Non-pigmented ciliary epithelial cell (primary cell): ENCODE results near the gene UPP1.
"Not testable (repeated sequence)": the region's sequence is repeated elsewhere in the genome, so short reads cannot be mapped to it uniquely, and the experiment has no call there.

Source experiments
- DNase-seq: peaks from one replicate; pipeline ENCODE4 v3.0.0-alpha.2; 2010; ENCODE audit warnings: low read depth

Gene UPP1

DNA sequence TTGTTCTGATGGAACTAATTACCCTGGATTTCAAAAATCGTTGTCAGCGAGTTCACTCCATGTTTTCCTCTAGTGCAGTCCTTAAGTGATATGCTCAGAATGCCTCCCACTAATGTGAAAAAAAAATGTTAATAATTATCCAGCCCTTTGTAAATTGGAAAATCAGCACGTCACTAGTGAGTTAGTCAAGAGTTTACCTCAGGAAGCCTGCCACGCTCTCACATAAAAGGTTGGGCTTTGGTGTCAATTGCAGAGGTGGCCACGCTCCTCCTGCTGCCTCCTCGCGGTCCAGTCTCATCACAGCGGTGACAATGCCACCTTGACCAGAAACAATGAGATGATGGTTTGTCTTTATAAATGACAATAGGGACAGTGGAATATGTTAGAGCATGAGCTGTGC lies 22.5 kb downstream of the UPP1 start:
- DNase-seq = no peak

DNA sequence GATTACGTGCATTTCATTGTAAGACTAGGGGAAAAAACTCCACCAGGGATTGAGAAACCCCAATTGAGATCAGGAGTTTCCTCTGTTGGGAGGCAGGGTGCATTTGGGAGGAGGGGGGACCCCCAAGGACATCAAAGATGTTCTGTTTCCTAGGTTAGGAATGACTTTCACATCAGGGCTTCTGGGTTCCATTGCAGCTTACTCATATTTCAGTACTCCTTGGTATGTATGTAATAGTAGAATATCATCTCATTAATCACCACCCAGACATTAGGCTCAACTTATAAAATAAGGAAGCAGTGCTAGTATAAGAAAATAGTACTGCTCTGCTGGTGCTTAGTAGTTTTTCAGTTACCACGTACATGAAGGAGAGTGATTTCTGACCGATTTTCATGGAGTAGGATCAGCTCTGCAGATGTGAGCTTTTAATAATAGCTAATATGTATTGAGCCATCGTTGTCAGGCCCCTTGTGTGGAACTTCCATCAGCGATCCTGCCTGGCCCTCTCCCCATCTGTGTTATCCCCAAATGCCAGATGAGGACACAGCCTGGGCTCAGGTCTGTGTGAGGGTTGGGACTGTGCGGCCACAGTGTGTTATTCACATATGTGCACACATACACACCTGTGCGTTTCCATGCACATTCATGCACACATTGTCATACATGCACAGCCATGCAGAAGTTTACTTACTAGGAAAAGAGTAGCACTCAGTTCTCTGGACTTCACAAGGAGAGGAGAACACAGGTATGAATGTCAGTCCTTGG lies 23.5 kb downstream of the UPP1 start:
- DNase-seq = no peak

DNA sequence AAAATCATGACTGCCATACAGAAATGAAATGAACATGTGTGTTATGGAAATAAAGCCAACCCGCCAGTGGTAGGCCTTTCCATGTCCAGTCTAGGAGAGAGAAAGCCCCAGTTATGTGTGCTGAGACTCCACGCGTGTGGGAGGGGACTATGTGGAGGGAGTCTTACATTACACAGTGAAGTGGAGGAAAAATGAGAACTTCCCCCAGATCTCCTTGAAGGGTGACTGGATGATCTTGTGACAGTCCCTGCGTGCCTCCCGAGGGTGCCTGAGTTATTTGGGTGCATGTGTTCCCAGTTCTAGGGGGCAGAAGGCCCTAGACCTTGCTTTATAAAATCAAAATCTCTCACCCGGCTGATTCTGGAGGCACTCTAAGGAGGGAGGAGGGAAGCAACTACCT lies 24.2 kb downstream of the UPP1 start:
- no peak for DNase-seq

DNA sequence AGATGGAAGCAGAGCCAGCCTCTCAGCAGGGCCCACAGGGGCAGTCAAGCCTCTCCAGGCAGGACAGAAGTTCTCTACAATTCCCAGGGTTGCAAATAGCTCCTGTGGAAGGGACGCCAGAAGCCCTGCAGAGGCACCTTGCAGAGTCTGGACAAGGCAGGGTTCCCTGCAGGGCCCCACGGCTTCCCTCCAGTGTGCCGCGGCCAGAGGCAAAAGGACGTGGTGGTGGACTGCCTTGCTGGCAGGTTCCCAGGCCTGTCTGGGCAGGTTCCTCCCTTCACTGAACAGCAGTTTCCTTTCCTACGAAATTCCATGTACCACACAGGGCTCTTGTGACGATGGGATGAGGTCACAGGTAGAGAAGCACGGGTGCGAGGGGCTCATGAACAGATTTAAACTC lies 25.1 kb downstream of the UPP1 start:
- DNase-seq = no peak

DNA sequence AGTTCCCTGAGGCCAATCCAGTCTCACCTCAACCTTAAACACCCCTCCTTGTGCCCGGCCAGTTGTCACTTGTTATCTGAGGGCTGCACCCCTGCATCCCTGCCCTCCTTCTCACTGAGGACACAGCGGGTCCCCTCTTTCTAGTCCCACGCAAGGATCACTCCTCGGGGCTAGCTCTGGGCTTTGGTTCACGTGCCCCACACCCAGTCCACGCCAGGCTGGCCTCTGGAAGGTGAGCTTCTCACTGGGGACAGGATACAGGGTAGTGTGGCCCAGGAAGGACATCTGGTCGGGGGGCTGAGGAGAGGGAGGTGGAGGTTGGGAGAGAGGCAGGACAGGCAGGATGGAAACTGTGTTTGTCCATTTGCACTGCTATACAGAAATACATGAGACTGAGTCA lies 25.5 kb downstream of the UPP1 start:
- DNase-seq = no peak

DNA sequence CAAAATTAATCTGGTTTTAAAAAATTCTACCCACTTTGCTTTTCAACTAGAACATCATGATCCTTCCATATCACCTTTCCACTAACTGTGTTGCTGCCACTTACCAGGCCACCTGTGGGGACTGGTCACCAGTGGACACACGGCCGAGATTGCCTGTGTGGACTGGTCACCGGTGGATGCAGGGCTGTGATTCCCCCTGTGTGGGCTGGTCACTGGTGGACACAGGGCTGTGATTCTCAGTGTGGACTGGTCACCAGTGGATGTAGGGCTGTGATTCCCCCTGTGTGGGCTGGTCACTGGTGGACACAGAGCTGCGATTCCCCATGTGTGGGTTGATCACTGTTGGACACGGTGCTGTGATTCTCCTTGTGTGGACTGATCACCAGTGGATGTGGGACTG lies 27.0 kb downstream of the UPP1 start:
- no peak for DNase-seq

DNA sequence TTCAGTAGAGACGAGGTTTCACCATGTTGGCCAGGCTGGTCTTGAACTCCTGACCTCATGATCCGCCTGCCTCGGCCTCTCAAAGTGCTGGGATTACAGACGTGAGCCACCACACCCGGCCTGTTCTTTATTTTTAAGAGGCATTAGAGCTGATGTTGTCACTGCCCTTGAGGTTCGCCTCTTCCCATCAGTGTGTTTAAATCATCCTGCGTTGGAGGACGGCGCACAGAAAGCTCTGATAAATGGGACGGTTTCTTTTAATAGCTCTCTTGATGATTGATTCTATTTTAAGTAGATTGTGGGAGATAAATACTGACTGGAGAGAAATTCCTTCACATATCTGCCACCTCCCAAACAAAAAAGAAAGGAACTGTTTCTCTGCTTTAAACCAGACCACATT lies 29.0 kb downstream of the UPP1 start:
- no peak for DNase-seq

DNA sequence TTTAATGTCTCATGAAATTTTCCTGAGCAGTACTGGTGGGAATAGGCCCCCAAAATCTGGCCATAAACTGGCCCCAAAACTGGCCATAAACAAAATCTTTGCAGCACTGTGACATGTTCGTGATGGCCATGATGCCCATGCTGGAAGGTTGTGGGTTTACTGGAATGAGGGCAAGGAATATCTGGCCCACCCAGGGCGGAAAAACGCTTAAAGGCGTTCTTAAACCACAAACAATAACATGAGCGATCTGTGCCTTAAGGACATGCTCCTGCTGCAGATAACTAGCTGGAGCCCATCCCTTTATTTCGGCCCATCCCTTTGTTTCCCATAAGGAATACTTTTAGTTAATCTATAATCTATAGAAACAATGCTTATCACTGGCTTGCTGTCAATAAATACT lies 31.5 kb downstream of the UPP1 start:
- not testable (repeated sequence) for DNase-seq

DNA sequence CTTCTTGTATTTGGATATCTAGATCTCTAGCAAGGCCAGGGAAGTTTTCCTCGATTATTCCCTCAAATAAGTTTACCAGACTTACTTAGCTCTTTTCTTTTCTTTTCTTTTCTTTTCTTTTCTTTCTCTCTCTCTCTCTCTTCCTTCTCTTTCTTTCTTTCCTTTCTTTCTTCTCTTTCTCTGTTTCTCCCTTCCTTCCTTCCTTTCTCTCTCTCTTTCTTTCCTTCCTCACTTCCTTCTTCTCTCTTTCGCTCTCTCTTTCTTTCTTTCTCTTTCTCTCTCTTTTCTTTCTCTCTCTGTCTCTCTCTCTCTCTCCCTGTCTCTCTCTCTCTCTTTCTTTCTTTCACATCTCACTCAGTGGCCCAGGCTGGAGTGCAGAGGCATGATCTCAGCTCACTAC lies 37.0 kb downstream of the UPP1 start:
- no peak for DNase-seq

DNA sequence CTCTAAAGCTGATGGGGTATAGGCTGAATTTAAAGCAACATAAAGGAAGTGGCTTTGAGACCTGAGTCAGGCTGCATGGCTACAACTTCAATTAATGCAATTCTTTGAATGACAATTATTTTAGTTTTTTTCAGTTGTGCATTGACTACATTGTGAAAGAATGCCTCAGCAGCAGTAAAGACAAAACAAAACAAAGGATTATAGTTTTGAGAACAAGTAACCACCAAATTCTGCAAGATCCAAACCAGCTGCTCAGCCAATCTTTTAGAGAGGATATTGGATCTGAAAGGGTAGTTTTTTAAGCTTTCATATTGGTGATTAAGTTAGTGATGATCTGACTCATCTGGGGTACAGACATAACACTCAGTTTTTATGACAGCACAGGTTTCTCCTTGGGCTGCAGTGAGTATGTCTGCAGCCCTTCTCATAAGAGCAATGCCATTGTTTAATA lies 41.6 kb downstream of the UPP1 start:
- peak; percentile 72 for DNase-seq

DNA sequence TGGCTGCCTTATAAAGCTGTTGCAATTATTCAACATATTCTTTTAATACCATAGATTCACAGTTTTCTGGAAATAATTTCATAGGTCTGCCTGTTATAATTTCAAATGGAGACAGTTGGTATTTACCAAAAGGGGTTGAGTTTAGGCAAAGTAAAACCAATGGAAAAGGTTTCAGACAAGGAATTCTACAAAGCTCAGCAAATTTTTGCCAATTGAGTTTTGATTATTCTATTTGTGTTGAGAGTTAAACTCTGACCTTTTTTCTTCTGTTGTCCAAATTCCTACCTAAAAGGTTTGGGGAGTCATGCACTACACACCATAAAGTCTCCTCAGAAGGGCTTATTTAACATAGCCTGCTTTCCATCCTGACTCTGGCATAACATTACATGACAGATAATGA lies 43.7 kb downstream of the UPP1 start:
- no peak for DNase-seq

DNA sequence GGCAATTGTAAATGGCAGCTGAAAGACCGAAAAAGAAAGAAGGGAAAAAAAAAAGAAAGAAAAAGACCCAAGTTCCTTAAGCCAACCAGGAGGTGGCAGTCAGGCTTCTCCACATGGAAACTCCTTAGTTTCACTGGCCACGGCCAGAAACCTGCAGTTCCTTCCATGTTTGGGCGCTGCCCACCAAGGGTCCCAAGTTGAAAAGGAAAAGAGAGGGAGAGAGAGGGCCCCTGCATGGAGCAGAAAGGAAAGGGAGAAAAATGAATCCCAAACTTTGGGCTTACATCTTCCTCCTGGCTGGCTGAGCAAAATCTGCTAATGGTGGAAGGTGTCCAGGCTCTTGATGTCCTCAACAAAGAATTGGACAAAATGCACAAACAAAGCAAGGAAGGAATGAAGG lies 50.4 kb downstream of the UPP1 start:
- DNase-seq = no peak

DNA sequence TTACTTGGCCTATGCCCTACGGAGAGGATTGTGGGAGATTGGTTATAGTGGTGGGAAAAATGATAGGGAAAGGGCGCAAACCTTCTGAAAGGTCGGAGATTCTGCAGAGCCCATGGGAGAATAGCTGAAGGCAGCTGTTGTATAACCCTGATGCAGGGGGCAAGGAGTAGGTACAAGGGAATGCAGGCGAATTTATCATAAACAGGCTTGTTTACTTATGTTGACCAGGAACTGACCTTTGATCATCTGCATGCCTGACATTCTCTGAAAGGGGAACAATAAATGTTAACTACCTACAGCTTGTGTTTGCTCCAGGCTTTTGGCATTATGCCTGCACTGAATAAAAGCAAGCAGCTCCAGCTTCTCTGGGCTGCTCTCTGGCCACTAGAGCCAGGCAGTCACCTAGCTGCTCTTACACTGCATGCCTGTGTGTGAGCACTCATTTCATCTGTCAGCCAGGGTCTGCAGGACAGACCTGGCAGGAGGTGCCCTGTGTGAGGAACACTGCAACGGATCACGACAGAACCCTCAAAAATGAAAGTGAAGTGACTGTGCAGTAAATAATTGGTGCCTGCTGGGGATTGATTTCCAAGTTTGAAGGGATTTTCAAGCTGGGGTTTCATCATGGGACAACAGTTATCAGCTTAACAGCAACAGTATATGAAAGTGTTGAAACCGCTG lies 51.1 kb downstream of the UPP1 start:
- no peak for DNase-seq

DNA sequence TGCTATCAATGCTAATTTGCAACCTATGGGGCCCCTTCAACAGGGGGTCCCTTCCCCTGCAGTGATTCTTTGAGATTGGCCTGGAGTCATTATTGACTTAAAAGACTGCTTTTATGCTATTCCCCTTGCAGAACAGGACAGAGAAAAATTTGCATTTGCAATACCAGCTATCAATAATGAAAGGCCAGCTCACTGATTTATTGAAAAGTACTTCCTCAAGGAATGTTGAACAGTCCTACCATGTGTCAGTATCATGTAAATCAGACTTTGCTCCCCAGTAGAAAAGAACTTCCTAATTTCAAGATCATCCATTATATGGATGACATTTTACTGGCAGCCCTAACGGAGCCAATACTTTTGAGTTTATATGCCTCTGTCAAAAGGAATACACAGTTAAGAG lies 52.5 kb downstream of the UPP1 start:
- no peak for DNase-seq

DNA sequence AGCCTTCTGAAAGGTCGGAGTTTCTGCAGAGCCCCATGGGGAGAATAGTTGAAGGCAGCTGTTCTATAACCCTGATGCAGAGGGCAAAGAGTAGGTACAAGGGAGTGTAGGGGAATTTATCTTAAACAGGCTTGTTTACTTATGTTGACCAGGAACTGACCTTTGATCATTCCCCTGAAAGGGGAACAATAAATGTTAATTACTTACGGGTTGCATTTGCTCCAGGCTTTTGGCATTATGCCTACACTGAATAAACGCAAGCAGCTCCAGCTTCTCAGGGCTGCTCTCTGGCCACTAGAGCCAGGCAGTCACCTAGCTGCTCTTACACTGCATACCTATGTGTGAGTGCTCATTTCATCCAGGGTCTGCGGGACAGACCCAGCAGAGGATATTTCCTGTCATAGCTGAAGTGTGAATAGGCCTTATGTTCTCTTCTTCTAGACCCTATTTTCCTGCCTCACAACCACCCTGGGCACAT lies 55.3 kb downstream of the UPP1 start:
- DNase-seq = no peak

DNA sequence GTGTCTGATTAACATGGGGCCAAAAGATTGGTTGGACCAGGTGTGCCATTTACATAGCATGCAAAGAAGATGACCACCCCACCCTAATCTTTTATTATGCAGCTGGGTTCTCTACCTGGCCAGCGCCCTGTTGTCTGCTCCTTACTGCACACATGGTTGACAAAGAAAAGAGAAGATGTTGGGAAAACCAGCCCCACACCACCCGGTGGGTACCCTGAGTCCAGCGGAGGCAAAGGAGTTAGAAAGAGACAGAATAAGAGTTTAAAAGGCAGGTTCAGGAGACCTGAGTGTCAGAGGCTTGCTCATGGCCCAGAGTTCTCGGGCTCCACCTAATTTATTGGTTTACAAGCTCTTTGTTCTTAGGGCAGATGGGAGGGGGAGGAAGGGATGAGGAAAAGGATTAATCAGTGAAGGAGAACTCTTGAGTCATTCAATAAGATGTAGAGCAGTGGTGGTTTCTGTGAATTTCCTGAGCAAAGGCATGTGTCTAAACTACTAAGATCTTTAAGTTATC lies 58.1 kb downstream of the UPP1 start:
- no peak for DNase-seq

DNA sequence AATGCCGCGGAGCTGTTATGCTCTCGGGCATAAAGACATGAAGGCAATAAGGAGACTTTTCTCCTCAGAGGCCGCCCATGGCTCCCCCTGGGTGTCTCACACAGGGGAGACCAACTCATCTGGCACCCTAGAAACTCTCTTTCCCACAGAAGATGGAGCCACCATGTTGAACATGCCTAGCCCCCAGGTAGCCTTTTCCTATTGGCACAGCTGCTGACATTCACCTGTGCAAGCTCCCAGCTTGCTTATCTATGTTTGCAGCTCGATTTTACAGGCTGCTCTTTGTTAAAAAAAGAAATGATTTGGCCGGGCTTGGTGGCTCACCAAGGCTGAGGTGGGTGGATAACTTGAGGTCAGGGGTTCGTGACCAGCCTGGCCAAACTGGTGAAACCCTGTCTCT lies 58.6 kb downstream of the UPP1 start:
- not testable (repeated sequence) for DNase-seq

DNA sequence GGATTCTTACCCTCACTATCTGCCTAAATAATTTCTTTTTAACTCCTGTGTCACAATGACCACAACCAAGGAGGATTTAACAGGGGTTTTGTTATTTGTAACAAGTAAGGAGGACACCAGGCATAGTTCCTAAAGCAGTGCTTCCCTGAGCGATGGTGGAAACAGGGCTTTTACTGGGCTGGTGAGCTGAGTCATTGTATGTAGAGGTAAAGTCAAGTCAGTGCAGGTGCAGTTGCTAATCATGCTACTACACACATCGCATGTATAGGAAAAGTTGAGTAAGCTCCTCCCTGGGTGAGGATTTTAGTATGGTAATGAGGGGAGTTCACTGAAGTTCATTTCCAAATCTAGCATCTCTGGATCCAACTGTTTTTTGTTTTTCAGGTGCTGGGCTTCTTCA lies 59.2 kb downstream of the UPP1 start:
- DNase-seq = no peak

DNA sequence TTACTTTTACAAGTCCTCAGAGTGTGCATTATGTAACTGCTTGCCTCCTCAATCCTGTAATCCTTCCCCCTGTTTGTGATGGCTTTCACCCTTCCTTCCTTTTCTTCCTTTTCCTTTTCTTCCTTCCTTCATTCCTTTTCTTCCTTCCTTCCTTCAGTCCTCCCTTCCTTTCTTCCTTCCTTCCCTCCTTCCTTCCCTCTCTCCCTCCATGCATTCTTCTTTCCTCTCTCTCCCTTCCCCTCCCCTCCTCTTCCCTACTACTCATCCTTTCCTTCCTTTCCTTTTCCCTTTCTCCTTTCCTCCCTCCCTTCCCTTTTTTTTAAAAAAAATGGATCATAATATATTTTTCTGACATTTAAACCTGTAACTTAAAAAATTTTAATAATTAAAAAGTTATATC lies 60.0 kb downstream of the UPP1 start:
- DNase-seq = no peak

DNA sequence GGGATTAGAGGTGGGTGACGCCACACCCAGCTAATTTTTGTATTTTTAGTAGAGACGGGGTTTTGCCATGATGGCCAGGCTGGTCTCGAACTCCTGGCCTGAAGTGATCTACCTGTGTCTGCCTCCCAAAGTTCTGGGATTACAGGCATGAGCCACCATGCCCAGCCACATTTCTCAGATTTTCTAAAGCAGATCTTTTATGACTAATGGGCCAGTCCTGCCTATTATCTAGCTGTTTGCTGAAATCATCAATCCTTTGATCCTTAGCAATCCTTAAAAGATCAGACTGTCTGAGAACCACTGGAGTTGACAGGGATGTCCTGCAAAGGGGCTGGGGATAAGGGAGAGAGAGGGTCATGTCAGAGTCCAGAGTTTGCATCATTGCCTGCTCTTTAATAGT lies 61.0 kb downstream of the UPP1 start:
- DNase-seq = no peak

DNA sequence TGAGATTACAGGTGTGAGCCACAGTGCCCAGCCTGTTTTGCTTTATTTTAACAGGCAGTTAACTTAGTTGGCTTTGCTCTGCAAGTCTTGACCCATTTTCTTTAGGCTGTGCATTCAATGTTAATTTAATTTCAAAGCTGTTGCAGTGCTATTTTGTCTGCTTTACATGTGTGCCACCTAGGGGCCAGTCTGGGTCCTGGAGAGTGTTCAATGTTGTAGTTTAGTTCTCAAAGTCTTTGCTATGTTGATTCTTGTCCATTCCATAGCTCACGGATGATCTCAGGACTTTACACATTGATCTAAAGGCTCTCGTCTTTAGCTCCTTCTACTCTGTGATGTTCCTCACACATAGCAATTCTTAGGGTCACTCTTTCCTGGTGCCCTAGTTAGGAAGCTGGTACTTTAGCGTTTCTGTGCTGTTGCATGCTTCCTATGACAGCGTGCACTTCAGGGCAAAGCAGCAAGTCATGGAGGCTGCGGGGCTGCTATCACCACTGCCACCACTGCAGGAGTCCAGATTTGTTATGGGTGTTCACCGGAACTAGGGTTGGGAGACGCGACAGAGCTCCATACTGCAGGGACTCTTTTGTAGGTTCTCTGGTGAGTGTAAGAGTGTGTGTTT lies 65.8 kb downstream of the UPP1 start:
- no peak for DNase-seq
